Measurements from ENCODE around the gene PNPLA7.
"Not testable (repeated sequence)": the region's sequence is repeated elsewhere in the genome, so short reads cannot be mapped to it uniquely, and the experiment has no call there.

PNPLA7 gene

DNA sequence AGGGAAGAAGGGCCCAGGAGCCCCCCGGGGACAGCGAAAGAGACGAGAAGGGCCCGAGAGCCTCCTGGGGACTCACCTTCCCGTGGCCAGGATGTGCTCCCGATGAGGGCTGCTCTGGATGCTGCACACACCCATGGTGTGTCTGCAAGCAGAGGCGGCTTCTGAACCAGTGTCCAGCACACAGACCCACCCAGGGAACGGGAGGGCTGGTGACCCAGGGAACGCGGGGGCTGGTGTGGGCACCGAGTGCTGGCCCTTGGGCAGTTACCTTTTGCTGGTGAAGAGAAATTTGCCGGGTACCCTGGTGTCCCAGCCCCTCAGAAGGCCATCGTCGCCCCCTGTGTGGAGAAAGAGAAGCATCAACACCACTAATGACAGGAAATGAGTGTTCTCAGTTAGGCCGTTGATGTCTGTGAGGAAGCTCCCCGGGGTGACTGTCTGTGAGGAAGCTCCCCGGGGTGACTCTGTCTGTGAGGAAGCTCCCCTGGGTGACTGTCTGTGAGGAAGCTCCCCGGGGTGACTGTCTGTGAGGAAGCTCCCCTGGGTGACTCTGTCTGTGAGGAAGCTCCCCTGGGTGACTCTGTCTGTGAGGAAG is 14.7 kb upstream of the PNPLA7 start:
- no peak overlapping the region for H3K4me3 ChIP-seq (replicated peaks in 1 of 2; ENCODE audit: low read depth in 2 of 2, low read length in 2 of 2)
- DNase-seq (ENCODE audit: low read depth in 2 of 2): no peak
- TF ChIP-seq, protein P1, sequence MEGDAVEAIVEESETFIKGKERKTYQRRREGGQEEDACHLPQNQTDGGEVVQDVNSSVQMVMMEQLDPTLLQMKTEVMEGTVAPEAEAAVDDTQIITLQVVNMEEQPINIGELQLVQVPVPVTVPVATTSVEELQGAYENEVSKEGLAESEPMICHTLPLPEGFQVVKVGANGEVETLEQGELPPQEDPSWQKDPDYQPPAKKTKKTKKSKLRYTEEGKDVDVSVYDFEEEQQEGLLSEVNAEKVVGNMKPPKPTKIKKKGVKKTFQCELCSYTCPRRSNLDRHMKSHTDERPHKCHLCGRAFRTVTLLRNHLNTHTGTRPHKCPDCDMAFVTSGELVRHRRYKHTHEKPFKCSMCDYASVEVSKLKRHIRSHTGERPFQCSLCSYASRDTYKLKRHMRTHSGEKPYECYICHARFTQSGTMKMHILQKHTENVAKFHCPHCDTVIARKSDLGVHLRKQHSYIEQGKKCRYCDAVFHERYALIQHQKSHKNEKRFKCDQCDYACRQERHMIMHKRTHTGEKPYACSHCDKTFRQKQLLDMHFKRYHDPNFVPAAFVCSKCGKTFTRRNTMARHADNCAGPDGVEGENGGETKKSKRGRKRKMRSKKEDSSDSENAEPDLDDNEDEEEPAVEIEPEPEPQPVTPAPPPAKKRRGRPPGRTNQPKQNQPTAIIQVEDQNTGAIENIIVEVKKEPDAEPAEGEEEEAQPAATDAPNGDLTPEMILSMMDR (IDR thresholded peaks at IDR 0.05; ENCODE audit: low read depth, low read length): no peak

DNA sequence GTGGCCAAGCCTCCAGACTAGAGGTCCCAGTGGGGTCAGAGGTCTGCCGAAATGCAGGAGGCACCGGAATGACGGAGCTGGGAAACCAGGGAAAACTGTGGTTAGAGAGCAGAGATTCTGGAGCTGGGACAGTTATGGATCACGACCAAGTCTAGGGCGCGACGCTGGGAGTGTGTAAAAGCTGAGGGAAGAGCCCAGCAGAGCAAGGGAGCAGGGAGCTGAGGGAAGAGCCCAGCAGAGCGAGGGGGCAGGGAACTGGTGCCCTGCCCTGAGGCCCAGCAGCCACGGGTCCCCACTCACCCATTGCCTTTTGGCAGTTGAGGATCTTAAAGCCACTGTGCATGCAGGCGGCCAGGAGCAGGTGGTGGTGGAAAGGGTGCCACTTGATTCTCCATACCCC is 13.9 kb upstream of the PNPLA7 start:
- no peak for DNase-seq (ENCODE audit: low read depth in 2 of 2)
- TF ChIP-seq, protein P1 (IDR thresholded peaks at IDR 0.05; ENCODE audit: low read depth, low read length): no peak
- no peak overlapping the region for H3K4me3 ChIP-seq (replicated peaks in 1 of 2; ENCODE audit: low read depth in 2 of 2, low read length in 2 of 2)

DNA sequence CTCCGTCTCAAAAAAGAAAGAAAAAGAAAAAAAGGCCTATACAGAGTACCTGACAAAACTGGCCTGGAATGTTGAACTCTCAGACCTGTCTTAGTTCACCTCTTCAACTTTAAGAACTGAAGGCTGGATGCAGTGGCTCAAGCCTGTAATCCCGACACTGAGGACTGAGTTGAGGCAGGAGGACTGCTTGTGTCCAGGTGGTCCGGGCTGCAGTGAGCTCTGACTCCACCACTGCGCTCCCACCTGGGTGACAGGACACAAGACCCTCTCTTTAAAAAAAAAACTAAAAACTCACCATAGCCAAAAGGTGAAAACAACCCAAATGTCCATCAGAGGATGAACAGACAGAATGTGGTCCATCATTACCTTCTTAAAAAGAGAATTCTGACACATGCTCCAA is 7.9 kb upstream of the PNPLA7 start:
- DNase-seq (ENCODE audit: low read depth in 2 of 2): no peak
- H3K4me3 ChIP-seq (replicated peaks in 1 of 2; ENCODE audit: low read depth in 2 of 2, low read length in 2 of 2): no peak overlapping the region
- TF ChIP-seq, protein P1 (IDR thresholded peaks at IDR 0.05; ENCODE audit: low read depth, low read length): no peak

DNA sequence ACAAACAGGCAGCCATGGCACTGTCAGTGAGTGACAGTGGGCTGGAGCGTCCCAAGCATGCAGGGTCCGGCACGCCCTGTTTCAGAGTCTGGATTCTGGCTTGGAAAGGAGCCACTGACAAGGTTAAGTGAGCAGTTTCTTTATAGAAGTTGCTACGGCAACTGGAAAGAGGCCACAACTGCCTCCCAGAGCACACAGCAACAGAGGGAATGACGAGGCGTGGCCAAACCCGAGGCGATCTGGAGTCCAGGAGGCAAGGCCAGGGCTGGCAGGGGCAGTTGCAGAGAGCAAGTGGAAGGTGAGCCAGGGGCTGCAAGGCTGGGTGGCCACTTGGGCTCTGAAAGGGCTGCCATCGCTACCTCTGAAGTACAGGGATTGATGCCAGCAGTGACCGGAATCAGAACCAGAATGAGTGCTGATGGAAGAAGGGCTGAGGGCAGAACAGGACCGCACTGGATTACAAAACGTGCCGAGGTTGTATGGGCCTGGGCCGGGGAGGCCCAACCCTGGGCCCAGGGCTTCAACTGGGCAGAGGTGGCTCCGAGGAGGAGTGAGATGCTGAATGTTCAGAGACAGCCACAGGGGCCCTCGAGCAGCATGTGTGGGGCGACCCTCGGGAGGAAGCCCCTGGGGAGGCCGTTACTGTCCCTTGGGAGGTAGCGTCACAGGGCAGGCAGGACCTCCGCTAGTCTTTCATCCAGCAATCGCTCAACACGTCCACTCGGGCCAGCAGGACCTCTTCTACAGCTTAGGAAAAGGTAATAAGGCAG is 6.1 kb upstream of the PNPLA7 start:
- DNase-seq (ENCODE audit: low read depth in 2 of 2): peak in 1 of 2 donors; percentile 44
- TF ChIP-seq, protein P1 (IDR thresholded peaks at IDR 0.05; ENCODE audit: low read depth, low read length): no peak
- no peak overlapping the region for H3K4me3 ChIP-seq (replicated peaks in 1 of 2; ENCODE audit: low read depth in 2 of 2, low read length in 2 of 2)

DNA sequence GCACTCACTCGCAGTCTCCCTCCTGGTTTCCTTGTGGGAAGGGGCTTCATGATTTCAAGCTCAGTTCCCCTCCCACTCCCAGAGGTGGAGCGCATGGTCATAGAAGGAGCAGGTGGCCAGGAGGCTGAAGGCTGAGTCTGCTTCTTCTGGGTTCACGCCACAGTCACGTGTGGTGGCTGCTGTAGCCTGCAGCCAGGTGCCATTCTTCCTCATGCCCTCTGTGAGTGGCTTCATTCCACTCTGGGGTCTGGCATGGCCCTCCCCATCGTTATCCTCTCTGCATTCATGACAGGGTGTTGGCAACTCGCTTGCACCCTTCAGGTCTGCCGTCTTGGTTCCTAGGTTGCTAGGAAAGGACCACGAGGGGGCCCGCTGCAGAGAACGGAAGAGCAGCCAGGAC is 5.0 kb upstream of the PNPLA7 start:
- no peak for DNase-seq (ENCODE audit: low read depth in 2 of 2)
- TF ChIP-seq, protein P1 (IDR thresholded peaks at IDR 0.05; ENCODE audit: low read depth, low read length): no peak
- no peak overlapping the region for H3K4me3 ChIP-seq (replicated peaks in 1 of 2; ENCODE audit: low read depth in 2 of 2, low read length in 2 of 2)

DNA sequence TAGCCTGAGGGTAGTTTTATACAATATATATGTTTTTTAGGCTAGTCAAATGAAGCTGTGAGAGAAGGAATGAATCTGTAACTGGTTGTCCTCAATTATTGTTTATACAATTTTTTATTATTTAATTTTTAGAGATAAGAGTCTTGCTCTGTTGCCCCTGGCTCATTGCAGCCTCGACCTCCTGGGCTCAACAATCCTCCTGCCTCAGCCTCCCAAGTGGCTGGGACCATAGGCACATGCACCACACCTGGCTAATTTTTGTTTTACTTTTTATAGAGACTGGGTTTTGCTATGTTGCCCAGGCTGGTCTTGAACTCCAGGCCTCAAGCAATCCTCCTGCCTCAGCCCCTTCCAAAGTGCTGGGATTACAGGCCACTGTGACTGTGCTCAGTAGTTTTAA is 4.1 kb upstream of the PNPLA7 start:
- TF ChIP-seq, protein P1 (IDR thresholded peaks at IDR 0.05; ENCODE audit: low read depth, low read length): no peak
- H3K4me3 ChIP-seq (replicated peaks in 1 of 2; ENCODE audit: low read depth in 2 of 2, low read length in 2 of 2): no peak overlapping the region
- DNase-seq (ENCODE audit: low read depth in 2 of 2): no peak

DNA sequence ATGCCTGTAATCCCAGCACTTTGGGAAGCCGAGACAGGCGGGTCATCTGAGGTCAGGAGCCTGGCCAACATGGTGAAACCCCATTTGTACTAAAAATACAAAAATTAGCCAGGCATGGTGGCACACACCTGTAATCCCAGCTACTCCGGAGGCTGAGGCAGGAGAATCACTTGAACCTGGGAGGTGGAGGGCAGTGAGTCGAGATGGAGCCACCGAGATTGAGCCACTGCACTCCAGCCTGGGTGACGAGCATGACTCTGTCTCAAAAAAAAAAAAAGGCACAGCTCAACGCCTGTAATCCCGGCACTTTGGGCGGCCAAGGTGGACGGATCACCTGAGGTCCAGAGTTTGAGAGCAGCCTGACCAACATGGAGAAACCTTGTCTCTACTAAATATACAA is 3.5 kb upstream of the PNPLA7 start:
- not testable (repeated sequence) for H3K4me3 ChIP-seq (replicated peaks in 1 of 2; ENCODE audit: low read depth in 2 of 2, low read length in 2 of 2); DNase-seq (ENCODE audit: low read depth in 2 of 2)

Measured in cardiac fibroblast (primary cell).